ENCODE measurements around the gene HADHA.
"Not testable (repeated sequence)": the region's sequence is repeated elsewhere in the genome, so short reads cannot be mapped to it uniquely, and the experiment has no call there.

The HADHA gene

DNA sequence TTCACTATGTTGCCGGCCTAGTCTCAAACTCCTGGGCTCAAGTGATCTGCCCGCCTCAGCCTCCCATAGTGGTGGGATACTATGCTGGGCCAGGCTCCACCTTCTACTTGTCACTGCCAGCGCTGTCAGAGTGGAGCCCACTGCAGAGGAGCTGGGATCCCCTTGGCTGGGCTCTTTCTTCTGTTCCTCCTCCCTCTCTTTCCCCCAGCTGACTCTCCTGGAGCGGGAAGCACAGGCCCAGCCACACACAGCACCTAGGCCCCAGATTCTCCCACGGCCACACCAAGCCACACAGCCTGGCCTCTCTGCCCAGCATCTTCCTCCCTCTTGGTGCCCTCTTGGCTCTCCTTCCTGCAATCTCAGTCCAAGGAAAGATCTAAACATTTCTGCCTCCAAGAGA lies 75.2 kb downstream of the HADHA start:
- H3K27ac ChIP-seq: no peak overlapping the region
- TF ChIP-seq CTCF (conservative IDR thresholded peaks at IDR 0.05; ENCODE audit: low read depth): no peak
- CTCF ChIA-PET: interaction anchor here (0.7 kb wide), 2 partner anchors 22 to 934 kb away, joined by 3 read pairs; no protein-coding TSS in a partner anchor
- POLR2A ChIA-PET (ENCODE audit: low non-redundant PET): no interaction called here
- DNase-seq (ENCODE audit: low spot score): no peak

- ChIA-PET POLR2A (ENCODE audit: low non-redundant PET) (no interaction called here), CTCF (interaction anchor here (0.5 to 0.7 kb wide), 2 partner anchors 665 to 934 kb away, joined by 3 read pairs; no protein-coding TSS in a partner anchor)
Observed at GRCh38 chr2:26168785-26169184, 75.6 kb downstream of the HADHA start.

DNA sequence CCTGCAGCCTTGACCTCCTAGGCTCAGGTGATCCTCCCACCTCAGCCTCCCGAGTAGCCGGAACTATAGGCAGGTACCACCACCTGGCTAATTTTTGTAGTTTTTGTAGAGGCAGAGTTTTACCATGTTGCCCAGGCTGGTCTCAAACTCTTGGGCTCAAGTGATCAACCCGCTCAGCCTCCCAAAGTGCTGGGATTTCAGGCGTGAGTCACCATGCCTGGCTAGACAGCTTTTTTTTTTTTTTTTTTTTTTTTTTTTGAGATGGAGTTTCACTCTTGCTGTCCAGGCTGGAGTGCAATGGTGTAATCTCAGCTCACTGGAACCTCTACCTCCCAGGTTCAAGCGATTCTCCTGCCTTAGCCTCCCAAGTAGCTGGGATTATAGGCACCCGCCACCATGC lies 77.9 kb downstream of the HADHA start:
- not testable (repeated sequence) for DNase-seq (ENCODE audit: low spot score); H3K27ac ChIP-seq
- ChIA-PET CTCF (interaction anchor here (0.6 to 0.7 kb wide), 2 partner anchors 298 to 1229 kb away, joined by 3 read pairs; no protein-coding TSS in a partner anchor), POLR2A (ENCODE audit: low non-redundant PET) (interaction anchor here (0.7 kb wide), 1 partner anchor 154 kb away, joined by 4 read pairs; no protein-coding TSS in a partner anchor)

More at GRCh38 chr2:26168785-26169184, 75.6 kb downstream of the HADHA start:
- TF ChIP-seq CTCF (conservative IDR thresholded peaks at IDR 0.05; ENCODE audit: low read depth): no peak
- no peak overlapping the region for H3K27ac ChIP-seq
- DNase-seq (ENCODE audit: low spot score): no peak

DNA sequence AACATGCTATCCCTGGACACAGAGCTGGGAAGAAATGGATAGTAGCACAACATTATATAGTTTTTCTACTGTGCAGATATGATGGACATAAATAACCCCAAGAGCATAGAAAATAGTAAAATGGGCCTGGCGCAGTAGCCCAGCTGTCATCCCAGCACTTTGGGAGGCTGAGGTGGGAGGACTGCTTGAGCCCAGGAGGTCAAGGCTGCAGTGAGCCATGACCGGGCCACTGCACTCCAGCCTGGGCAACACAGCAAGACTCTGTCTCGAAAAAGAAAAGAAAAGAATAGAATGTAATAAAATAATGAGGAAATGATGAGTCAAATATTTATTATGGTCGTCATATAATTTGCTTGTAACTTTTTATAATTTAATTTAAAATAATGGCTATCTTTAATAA lies 79.0 kb downstream of the HADHA start:
- POLR2A ChIA-PET (ENCODE audit: low non-redundant PET): no interaction called here
- no peak for DNase-seq (ENCODE audit: low spot score)
- CTCF ChIA-PET: interaction anchor here (0.6 to 0.7 kb wide), 3 partner anchors 17 to 491 kb away, joined by 3 to 4 read pairs (median 4); no protein-coding TSS in a partner anchor
- TF ChIP-seq CTCF (conservative IDR thresholded peaks at IDR 0.05; ENCODE audit: low read depth): no peak
- no peak overlapping the region for H3K27ac ChIP-seq

DNA sequence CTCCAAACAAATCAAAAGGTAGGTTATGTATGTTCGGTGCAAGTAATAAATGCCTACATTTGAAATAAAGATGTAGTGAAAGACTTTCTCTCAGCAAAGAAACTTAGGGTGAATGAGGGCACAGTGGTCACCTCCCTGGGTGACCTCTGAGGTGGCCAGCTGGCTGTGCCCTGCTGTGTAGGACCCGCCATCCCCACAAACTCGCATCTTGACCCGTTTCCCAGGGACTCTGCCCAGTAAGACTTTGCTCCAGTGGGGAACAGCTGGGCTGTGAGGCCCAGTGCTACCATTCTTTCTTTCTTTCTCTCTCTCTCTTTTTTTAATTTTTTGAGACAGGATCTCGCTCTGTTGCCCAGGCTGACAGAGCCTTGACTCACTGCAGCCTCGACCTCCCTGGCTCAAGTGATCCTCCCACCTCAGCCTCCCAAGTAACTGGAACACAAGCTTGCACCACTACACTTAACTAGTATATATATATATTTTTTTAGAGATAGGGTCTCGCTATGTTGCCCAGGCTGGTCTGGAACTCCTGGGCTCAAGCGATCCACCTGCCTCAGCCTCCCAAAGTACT lies 79.7 kb downstream of the HADHA start:
- H3K27ac ChIP-seq: no peak overlapping the region
- POLR2A ChIA-PET (ENCODE audit: low non-redundant PET): no interaction called here
- CTCF ChIA-PET: no interaction called here
- no peak for DNase-seq (ENCODE audit: low spot score)
- TF ChIP-seq CTCF (conservative IDR thresholded peaks at IDR 0.05; ENCODE audit: low read depth): no peak

DNA sequence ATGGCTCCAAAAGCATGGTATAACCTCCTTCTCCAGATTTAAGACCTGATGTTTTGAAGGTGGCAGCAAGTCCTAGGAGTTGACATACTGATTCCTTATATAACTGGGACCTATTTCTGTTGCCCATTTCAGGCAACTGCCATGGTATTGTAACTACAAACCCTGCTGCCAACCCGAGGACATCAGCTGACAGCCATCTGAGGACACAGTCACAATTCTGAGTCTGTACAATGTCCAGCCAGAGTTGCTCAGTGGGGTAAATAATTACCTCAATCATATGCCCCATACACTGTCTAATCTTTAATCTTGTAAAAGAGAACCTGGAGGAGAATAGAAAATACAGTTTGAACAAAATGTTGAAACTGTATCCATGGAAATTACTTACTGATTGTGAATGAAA lies 80.2 kb downstream of the HADHA start:
- TF ChIP-seq CTCF (conservative IDR thresholded peaks at IDR 0.05; ENCODE audit: low read depth): no peak
- POLR2A ChIA-PET (ENCODE audit: low non-redundant PET): no interaction called here
- no peak overlapping the region for H3K27ac ChIP-seq
- DNase-seq (ENCODE audit: low spot score): no peak
- CTCF ChIA-PET: interaction anchor here (0.5 kb wide), 1 partner anchor 468 kb away, joined by 3 read pairs; no protein-coding TSS in a partner anchor

DNA sequence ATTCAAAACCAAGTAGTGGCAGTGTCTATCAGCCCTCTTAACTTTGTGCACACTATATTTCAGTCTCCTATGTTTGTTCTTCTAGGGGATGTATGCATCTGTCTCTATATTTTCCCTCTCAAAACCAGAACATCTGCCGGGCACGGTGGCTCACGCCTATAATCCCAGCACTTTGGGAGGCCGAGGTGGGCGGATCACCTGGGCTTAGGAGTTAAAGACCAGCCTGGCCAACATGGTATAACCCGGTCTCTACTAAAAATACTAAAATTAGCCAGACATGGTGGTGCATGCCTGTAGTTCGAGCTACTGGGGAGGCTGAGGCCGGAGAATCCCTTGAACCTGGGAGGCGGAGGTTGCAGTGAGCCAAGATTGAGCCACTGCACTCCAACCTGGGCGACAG lies 81.5 kb downstream of the HADHA start:
- POLR2A ChIA-PET (ENCODE audit: low non-redundant PET): no interaction called here
- CTCF ChIA-PET: no interaction called here
- no peak for TF ChIP-seq CTCF (conservative IDR thresholded peaks at IDR 0.05; ENCODE audit: low read depth)
- DNase-seq (ENCODE audit: low spot score): no peak
- no peak overlapping the region for H3K27ac ChIP-seq
